Esophagus squamous epithelium (tissue), 4 donors: ENCODE results near the gene GRK1.

Source experiments
- CTCF ChIP-seq, 6 experiments: fragments of 450-650 bp in 4 of 6; fragments of 200-600 bp in 2 of 6; sonication (generic) in 2 of 6; IDR thresholded peaks; one replicate each; pipeline ENCODE4 v1.5.1; 2016 to 2019; ENCODE audit warnings: antibody characterized with exemption in 6 of 6, mild to moderate bottlenecking in 4 of 6, moderate library complexity in 4 of 6
- POLR2A ChIP-seq, 4 donors: fragments of 450-650 bp; IDR thresholded peaks; one replicate each; pipeline ENCODE4 v1.6.1; 2017; ENCODE audit warnings: antibody characterized with exemption in 4 of 4, mild to moderate bottlenecking in 4 of 4, moderate library complexity in 3 of 4

DNA sequence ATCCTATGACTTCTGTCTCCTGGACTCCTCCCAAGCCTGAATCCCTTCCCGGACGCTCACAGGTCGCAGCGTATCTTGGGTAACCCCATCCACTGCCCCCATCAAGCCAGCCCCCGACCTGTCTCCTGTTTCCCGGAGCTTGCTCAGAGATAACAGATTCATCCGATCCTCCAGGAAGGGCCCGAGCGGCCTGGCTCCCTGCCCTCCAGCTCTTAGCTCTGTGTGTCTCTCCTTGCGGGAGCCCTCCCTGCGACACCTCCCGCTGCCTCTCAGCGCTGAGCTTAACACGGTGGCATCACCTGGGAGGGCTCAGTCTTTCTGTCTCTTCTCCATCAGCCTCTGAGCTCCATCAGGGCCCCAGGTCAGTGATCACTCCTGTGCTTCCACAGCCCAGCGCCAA is 87.7 kb downstream of the GRK1 start:
- TF ChIP-seq POLR2A (IDR thresholded peaks at IDR 0.05) (no peak), CTCF (IDR thresholded peaks at IDR 0.05) (no peak)
